SH-SY5Y (cell line): ENCODE results near the gene EGFR.

Experiments
- GATA2 ChIP-seq: IDR thresholded peaks from 2 replicates; pipeline ENCODE4 v1.6.1; 2011; ENCODE audit warnings: mild to moderate bottlenecking, low read depth, low read length
- GATA3 ChIP-seq: IDR thresholded peaks from 2 replicates; pipeline ENCODE4 v1.6.1; 2011; ENCODE audit warnings: low read depth, mild to moderate bottlenecking, low read length, moderate library complexity

- no peak for TF ChIP-seq GATA2
- TF ChIP-seq GATA3 = no peak
Observed at GRCh38 chr7:55087521-55087961, 68.7 kb downstream of the EGFR start.
